ENCODE data around the gene PADI4.
"Not testable (repeated sequence)": the region's sequence is repeated elsewhere in the genome, so short reads cannot be mapped to it uniquely, and the experiment has no call there.

The PADI4 gene

DNA sequence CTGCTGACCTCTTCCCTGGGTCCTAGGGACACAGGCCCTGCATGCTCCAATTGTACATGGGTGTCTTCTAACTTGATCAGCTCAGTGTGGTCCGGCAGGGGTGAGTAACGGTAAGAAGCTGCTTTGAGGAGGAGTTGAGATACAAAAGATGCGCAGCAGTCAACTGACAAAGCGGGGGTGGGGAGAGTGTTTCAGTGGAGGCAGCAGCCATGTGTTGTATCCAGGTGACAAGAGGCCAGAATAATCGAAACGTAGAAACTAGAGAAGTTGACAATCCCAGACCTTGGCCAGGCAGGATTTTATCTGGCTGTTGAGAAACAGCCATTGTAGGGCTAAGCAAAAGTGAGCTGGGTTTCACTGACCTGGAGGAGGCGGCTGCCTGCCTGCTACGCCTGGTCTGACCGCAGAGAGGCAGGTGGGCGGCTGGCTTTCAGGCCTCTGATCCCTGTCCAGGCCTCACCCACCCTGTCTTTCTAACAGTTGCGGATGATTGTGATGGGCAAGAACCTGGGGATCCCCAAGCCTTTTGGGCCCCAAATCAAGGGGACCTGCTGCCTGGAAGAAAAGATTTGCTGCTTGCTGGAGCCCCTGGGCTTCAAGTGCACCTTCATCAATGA lies 92.8 kb downstream of the PADI4 start:
- DNase-seq = no peak

DNA sequence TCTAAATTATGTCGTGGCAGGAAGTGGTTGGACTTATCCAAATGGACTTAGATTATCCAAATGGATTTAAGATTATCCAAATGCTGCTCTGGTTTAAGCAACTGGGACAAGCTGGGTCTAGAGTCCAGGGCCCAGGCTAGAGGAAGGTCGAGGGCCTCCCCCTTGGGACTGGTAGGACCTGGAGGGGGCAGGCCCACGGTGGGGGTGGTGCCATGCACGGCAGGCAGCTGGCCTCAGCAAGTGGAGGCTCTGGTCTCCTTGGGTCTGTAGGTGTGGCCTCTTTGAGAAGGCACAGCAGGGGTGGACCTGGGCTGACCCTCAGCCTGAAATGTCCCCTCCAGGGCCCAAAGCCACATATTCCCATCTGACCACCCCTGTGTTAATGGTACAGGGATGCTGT lies 93.8 kb downstream of the PADI4 start:
- no peak for DNase-seq

DNA sequence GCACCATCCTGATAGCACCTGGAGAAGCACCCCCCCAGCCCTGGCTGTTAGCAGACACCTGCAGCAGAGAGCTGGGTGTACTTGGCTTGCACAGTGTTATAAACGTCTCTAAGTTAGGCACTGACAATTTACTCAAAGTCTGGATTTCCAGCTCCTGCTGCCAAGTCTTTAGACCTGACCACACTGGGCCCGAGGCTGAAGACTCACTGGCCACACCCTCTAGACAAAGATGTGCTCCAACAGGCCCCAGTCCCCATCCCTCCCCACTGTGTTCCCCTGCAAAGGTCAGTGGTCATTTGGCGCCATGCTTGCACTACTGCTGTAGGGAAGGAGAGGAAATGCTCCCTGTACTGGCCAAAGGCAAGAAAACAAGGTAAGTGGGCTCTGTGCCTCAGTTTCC lies 95.1 kb downstream of the PADI4 start:
- DNase-seq = no peak

- no peak for DNase-seq
These were observed 96.2 kb downstream of the PADI4 start for GRCh38 chr1:17404034-17404684.

DNA sequence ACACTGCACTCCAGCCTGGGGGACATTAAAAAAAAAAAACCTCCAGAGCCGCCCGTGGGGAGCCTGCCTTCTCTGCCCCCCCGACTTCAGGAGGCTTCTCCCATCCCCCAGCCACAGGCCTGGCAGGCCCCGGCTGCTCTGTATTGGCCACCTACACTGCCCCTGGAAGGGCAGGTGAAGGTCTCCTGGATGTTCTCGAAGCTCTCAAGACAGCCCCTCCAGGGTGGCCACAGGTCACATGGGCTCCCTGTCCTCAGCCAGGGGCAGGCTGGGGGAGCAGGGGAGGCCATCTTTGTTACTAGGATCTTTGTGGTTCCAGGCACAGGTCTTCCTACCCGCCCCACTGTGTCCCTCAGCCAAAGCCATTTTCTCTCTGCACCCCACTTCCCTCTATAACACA lies 96.8 kb downstream of the PADI4 start:
- no peak for DNase-seq

DNA sequence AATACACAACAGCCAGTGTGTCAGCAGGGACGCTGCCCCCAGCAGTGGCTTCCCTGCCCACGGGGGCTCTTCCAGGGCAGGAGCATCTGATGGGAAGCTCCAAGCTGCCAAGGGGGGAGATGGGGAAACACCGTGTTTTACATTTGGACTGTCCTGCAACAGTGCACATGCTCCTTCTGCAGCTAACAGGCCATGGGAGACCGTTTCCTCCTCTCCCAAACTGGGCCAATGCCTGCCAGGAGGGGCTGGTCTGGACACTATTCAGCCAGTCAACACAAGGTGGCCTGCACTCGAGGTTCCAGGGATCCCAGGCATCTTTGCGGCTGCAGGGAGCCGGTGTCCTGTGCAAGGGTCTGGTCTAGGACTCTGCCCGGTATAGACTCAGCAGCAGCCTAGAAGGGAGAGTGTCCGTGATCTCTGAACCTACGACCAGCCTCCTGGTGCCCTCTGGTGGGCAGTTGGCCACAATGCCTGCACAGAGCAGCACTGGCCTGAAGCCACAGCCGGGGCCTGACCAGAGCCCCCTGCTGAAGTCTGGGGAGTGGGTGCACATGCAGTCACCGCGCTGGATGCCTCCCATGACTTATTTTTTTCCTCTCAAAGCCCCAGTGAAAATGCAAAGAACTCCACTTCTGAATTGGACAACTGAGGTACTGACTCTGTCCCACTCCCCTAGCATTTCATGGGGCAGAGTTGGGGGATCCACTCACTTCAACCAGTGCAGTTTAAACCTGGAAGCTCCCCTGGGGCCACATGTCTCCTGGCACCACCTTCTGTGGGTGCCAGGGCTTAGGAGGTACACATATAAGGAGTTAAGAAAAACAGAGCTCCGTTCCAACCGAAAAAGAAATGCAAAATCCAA lies 98.1 kb downstream of the PADI4 start:
- DNase-seq = no peak

- not testable (repeated sequence) for DNase-seq
These were observed 98.9 kb downstream of the PADI4 start for GRCh38 chr1:17406760-17407475.

- DNase-seq = not testable (repeated sequence)
These were observed 100.0 kb downstream of the PADI4 start for GRCh38 chr1:17407786-17408514.

DNA sequence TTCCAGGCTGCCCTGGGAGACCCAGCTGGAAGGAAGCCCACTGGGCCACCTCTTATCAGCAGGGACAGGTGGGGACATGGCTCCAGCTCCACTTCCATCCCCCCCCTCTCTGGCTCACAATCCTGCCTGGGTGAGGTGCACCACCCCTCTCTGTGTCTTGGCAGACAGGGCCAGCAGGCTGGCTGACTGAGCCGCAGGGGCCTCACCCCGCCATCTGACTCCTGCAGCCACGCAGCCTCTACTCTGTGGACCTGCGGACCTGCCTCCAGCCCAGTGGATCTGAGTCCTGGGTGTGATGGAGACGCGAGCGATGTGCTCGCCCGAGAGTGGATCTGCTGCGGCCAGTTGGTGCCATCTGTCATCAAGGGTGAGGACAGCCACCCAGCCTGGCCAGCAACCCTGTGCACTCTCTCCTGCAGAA lies 101.4 kb downstream of the PADI4 start:
- no peak for DNase-seq

DNA sequence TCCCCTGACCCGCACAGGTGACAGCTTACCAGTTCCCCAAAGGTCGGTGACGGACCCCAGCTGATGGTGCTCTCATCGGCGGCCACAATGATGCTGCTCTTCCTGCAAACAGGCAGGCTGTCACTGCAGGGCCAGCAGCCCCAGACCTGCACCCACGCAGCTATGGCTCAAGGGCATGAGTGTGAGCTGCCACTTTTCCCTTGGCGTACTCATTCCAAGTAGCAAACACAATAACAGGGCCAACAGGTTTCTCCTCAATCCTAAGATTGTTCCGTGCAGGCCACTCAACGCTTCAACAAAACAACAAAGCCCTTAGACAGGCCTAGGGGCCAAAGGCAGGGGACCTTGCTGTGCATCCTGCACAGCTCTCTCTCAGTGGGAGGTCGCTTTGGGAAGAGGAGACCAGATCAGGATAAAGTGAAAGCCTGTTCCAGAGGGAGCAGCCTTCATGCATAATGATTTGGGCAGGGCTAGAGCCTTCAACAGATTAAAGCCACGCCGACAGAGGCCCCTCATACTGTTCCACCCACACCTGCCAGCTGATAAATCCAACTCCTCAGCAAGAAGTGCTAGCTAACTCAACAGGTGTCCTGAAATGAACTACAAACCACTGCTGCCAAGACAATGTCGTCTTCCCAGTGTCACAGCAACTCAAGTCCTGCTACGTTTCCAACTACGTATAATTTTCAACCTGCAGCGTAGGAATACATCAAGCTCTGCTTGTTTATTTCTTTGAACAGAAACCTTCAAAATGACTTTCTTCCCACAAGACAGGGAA lies 104.3 kb downstream of the PADI4 start:
- no peak for DNase-seq
